Hematopoietic multipotent progenitor cell (in vitro differentiated cells): Measurements from ENCODE around the gene ETS1. TPM values are rescaled to one million over a fixed set of nuclear protein-coding genes. Genes with fewer than 3 reads are reported as not detected.

Source experiments
- DNase-seq, 3 donors: peaks; one replicate each; pipeline ENCODE4 v3.0.0-alpha.2; 2011 to 2015; ENCODE audit warnings: low read depth in 2 of 3, low spot score in 2 of 3
- total RNA-seq: library from RNA; depleted of rRNA; stranded (reverse); fragments of >200 nt; gene quantifications from one replicate; pipeline ENCODE4 v1.2.3, GENCODE V29; 2012

Gene ETS1
- total RNA-seq, 1 donor: 40.9 TPM

- DNase-seq: peak in 2 of 3 donors; percentile 82 to 90
Measured at GRCh38 chr11:128506999-128507611, 80.3 kb downstream of the ETS1 start.

GRCh38 chr11:128506356-128506755 is 81.0 kb downstream of the ETS1 start:
- no peak for DNase-seq

GRCh38 chr11:128505449-128506065 is 81.8 kb downstream of the ETS1 start:
- DNase-seq: no peak

GRCh38 chr11:128504486-128504885 is 82.9 kb downstream of the ETS1 start:
- no peak for DNase-seq

GRCh38 chr11:128503245-128503991 is 83.9 kb downstream of the ETS1 start:
- DNase-seq: no peak

GRCh38 chr11:128502726-128503125 is 84.6 kb downstream of the ETS1 start:
- no peak for DNase-seq

GRCh38 chr11:128501632-128502549 is 85.5 kb downstream of the ETS1 start:
- no peak for DNase-seq

GRCh38 chr11:128501008-128501407 is 86.3 kb downstream of the ETS1 start:
- DNase-seq: no peak

- no peak for DNase-seq
Measured at GRCh38 chr11:128500493-128500892, 86.9 kb downstream of the ETS1 start.

GRCh38 chr11:128499613-128500253 is 87.6 kb downstream of the ETS1 start:
- DNase-seq: no peak

GRCh38 chr11:128498721-128499245 is 88.6 kb downstream of the ETS1 start:
- DNase-seq: no peak

GRCh38 chr11:128497776-128498095 is 89.6 kb downstream of the ETS1 start:
- DNase-seq: no peak

- DNase-seq: no peak
Measured at GRCh38 chr11:128497061-128497775, 90.1 kb downstream of the ETS1 start.

GRCh38 chr11:128496692-128497060 is 90.7 kb downstream of the ETS1 start:
- DNase-seq: no peak

- no peak for DNase-seq
Measured at GRCh38 chr11:128496249-128496648, 91.1 kb downstream of the ETS1 start.

GRCh38 chr11:128494418-128495332 is 92.7 kb downstream of the ETS1 start:
- no peak for DNase-seq

GRCh38 chr11:128493570-128493965 is 93.8 kb downstream of the ETS1 start:
- no peak for DNase-seq

- DNase-seq: no peak
Measured at GRCh38 chr11:128492903-128493569, 94.3 kb downstream of the ETS1 start.
